ENCODE measurements around the gene CRYGN.

Gene CRYGN

GRCh38 chr7:151460474-151460855 is 20.5 kb upstream of the CRYGN start:
- in situ Hi-C loops (cut with MboI; ENCODE audit: low sequenced_read_pairs), result no loop called here

- in situ Hi-C loops (cut with MboI; ENCODE audit: low sequenced_read_pairs), result no loop called here
Observed at GRCh38 chr7:151459726-151460473, 20.0 kb upstream of the CRYGN start.

- in situ Hi-C loops (cut with MboI; ENCODE audit: low sequenced_read_pairs), result no loop called here
Observed at GRCh38 chr7:151457534-151457933, 17.6 kb upstream of the CRYGN start.

GRCh38 chr7:151456782-151457181 is 16.8 kb upstream of the CRYGN start:
- in situ Hi-C loops (cut with MboI; ENCODE audit: low sequenced_read_pairs), result no loop called here

- in situ Hi-C loops (cut with MboI; ENCODE audit: low sequenced_read_pairs), result no loop called here
Observed at GRCh38 chr7:151456276-151456675, 16.3 kb upstream of the CRYGN start.

- in situ Hi-C loops (cut with MboI; ENCODE audit: low sequenced_read_pairs), result no loop called here
Observed at GRCh38 chr7:151455690-151456089, 15.7 kb upstream of the CRYGN start.

- in situ Hi-C loops (cut with MboI; ENCODE audit: low sequenced_read_pairs), result no loop called here
Observed at GRCh38 chr7:151454932-151455530, 15.1 kb upstream of the CRYGN start.

GRCh38 chr7:151454305-151454704 is 14.4 kb upstream of the CRYGN start:
- in situ Hi-C loops (cut with MboI; ENCODE audit: low sequenced_read_pairs), result no loop called here

- in situ Hi-C loops (cut with MboI; ENCODE audit: low sequenced_read_pairs), result no loop called here
Observed at GRCh38 chr7:151453326-151453791, 13.4 kb upstream of the CRYGN start.

GRCh38 chr7:151452680-151453325 is 12.9 kb upstream of the CRYGN start:
- in situ Hi-C loops (cut with MboI; ENCODE audit: low sequenced_read_pairs), result no loop called here

GRCh38 chr7:151451626-151452571 is 12.0 kb upstream of the CRYGN start:
- in situ Hi-C loops (cut with MboI; ENCODE audit: low sequenced_read_pairs), result no loop called here

GRCh38 chr7:151451156-151451555 is 11.2 kb upstream of the CRYGN start:
- in situ Hi-C loops (cut with MboI; ENCODE audit: low sequenced_read_pairs), result no loop called here

- in situ Hi-C loops (cut with MboI; ENCODE audit: low sequenced_read_pairs), result loop anchor here (10.0 kb wide), 1 partner anchor 75 kb away; no protein-coding TSS in a partner anchor
Observed at GRCh38 chr7:151449990-151450389, 10.0 kb upstream of the CRYGN start.

- in situ Hi-C loops (cut with MboI; ENCODE audit: low sequenced_read_pairs), result loop anchor here (10.0 kb wide), 1 partner anchor 74 kb away; no protein-coding TSS in a partner anchor
Observed at GRCh38 chr7:151448261-151449252, 8.6 kb upstream of the CRYGN start.

- in situ Hi-C loops (cut with MboI; ENCODE audit: low sequenced_read_pairs), result loop anchor here (10.0 kb wide), 1 partner anchor 73 kb away; no protein-coding TSS in a partner anchor
Observed at GRCh38 chr7:151447901-151448260, 7.9 kb upstream of the CRYGN start.

GRCh38 chr7:151447312-151447711 is 7.4 kb upstream of the CRYGN start:
- in situ Hi-C loops (cut with MboI; ENCODE audit: low sequenced_read_pairs), result loop anchor here (10.0 kb wide), 1 partner anchor 73 kb away; no protein-coding TSS in a partner anchor

- in situ Hi-C loops (cut with MboI; ENCODE audit: low sequenced_read_pairs), result loop anchor here (10.0 kb wide), 1 partner anchor 72 kb away; no protein-coding TSS in a partner anchor
Observed at GRCh38 chr7:151446412-151446811, 6.5 kb upstream of the CRYGN start.

GRCh38 chr7:151444632-151445031 is 4.7 kb upstream of the CRYGN start:
- in situ Hi-C loops (cut with MboI; ENCODE audit: low sequenced_read_pairs), result loop anchor here (10.0 kb wide), 1 partner anchor 70 kb away; no protein-coding TSS in a partner anchor

GRCh38 chr7:151442776-151443496 is 3.0 kb upstream of the CRYGN start:
- in situ Hi-C loops (cut with MboI; ENCODE audit: low sequenced_read_pairs), result loop anchor here (10.0 kb wide), 1 partner anchor 68 kb away; no protein-coding TSS in a partner anchor
